GM15510 (cell line): ENCODE measurements around the gene CNPY4.
A peak's percentile ranks its signal among the peaks of the same experiment; 100 is the strongest.

Experiments
- POLR2A ChIP-seq: IDR thresholded peaks from 3 replicates; pipeline ENCODE4 v1.6.1; 2011; ENCODE audit warnings: borderline replicate concordance; ENCODE audit not compliant: insufficient read length; ENCODE audit errors: extremely low read depth

The CNPY4 gene

GRCh38 chr7:100088621-100089457, 30.6 kb upstream of the CNPY4 start, which contains the start of gene COPS6:
TSS of gene COPS6 (plus strand) at chr7:100088969. CDS start at chr7:100088991, 22 bp downstream.
- peak; percentile 98 for TF ChIP-seq POLR2A

GRCh38 chr7:100089458-100090196, 29.8 kb upstream of the CNPY4 start:
- TF ChIP-seq POLR2A = no peak

GRCh38 chr7:100090527-100091410, 28.7 kb upstream of the CNPY4 start:
- peak; percentile 6 for TF ChIP-seq POLR2A

GRCh38 chr7:100091411-100092181, 27.8 kb upstream of the CNPY4 start:
- peak; percentile 5 for TF ChIP-seq POLR2A

GRCh38 chr7:100093054-100093453, 26.4 kb upstream of the CNPY4 start:
- TF ChIP-seq POLR2A = no peak

- no peak for TF ChIP-seq POLR2A
These were observed 25.9 kb upstream of the CNPY4 start for GRCh38 chr7:100093498-100093897.

GRCh38 chr7:100093925-100094486, 25.4 kb upstream of the CNPY4 start:
- no peak for TF ChIP-seq POLR2A

GRCh38 chr7:100095289-100095688, 24.1 kb upstream of the CNPY4 start:
- TF ChIP-seq POLR2A = no peak

GRCh38 chr7:100095704-100096103, 23.7 kb upstream of the CNPY4 start:
- TF ChIP-seq POLR2A = no peak

- TF ChIP-seq POLR2A = no peak
These were observed 20.5 kb upstream of the CNPY4 start for GRCh38 chr7:100098913-100099312.

GRCh38 chr7:100099452-100099851, 20.0 kb upstream of the CNPY4 start:
- TF ChIP-seq POLR2A = no peak

- peak; percentile 33 for TF ChIP-seq POLR2A
These were observed 18.9 kb upstream of the CNPY4 start for GRCh38 chr7:100100420-100101015.

GRCh38 chr7:100101016-100101862, 18.2 kb upstream of the CNPY4 start, which contains the start of the genes AP4M1 and MCM7:
TSS of gene AP4M1 (plus strand) at chr7:100101643. CDS start at chr7:100101715, 72 bp downstream.
TSS of gene MCM7 (minus strand) at chr7:100101397. CDS start at chr7:100101294, 103 bp downstream.
- TF ChIP-seq POLR2A = peak; percentile 53
